Natural killer cell treated with Interleukin-12 subunit alpha and Interleukin-12 subunit beta and Interleukin-15 and Interleukin-18, amount 100 ng/mL, for 72 hours (primary cell): ENCODE measurements around the gene PDZD7. TPM values are rescaled to one million over a fixed set of nuclear protein-coding genes. Genes with fewer than 3 reads are reported as not detected.
"Not testable (repeated sequence)": the region's sequence is repeated elsewhere in the genome, so short reads cannot be mapped to it uniquely, and the experiment has no call there.

Source experiments
- ATAC-seq, 2 donors: fragments of 150-1000 bp; cut with Tn5 transposase in 1 of 2; sonication (Bioruptor Pico), chemical (Tn5 transposase) in 1 of 2; 2 replicates each; pipeline ENCODE4 v1.10.0; 2021
- DNase-seq: peaks from one replicate; pipeline ENCODE4 v3.0.0; 2022; ENCODE audit warnings: low spot score
- H3K27ac Mint-ChIP-seq, 2 donors: 1 replicate in 1 of 2; 2 replicates in 1 of 2; pipeline ENCODE4 v1.8.0; 2022; ENCODE audit warnings: mixed read lengths in 2 of 2, mild to moderate bottlenecking in 1 of 2, moderate library complexity in 1 of 2
- H3K27me3 Mint-ChIP-seq, 2 donors: 1 replicate in 1 of 2; 2 replicates in 1 of 2; pipeline ENCODE4 v1.8.0; 2022; ENCODE audit warnings: mixed read lengths in 2 of 2
- H3K36me3 Mint-ChIP-seq: one replicate; pipeline ENCODE4 v1.8.0; 2022; ENCODE audit warnings: mixed read lengths
- H3K4me1 Mint-ChIP-seq, 2 donors: 1 replicate in 1 of 2; 2 replicates in 1 of 2; pipeline ENCODE4 v1.8.0; 2022; ENCODE audit warnings: low read depth in 2 of 2, mixed read lengths in 2 of 2, mild to moderate bottlenecking in 1 of 2
- H3K4me3 Mint-ChIP-seq: one replicate; pipeline ENCODE4 v1.8.0; 2022; ENCODE audit warnings: mixed read lengths
- H3K9me3 Mint-ChIP-seq: 2 replicates; pipeline ENCODE4 v1.8.0; 2022; ENCODE audit warnings: mixed read lengths
- total RNA-seq, 2 donors: library from RNA; stranded (reverse); gene quantifications; one replicate each; pipeline ENCODE4 v1.2.3, GENCODE V29; 2022

Gene PDZD7
- total RNA-seq, 2 donors from 2014 or later = 0.17 to 0.62 TPM

DNA sequence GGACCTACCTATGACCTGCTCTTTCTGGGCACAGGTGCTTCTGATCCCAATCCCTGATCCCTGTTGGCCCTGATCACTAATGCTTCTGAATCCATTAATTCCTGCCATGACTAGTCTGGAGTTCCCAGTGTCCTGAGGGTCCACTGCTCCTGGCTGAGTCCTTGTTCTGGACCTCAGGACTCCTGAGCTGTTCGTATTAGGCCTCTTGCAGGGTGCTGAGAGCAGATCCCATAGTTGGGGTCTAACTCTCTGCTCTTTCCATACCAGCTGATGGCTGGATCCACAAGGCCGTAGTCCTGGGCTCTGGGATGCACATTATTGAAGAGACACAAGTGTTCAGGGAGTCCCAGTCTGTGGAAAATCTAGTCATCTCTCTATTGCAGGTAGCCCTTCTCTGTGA, 50.6 kb downstream of the PDZD7 start:
- Mint-ChIP-seq H3K4me1 (no peaks in the 10 kb centered on the region), H3K4me3 (no peak overlapping the region), H3K27me3 (no peaks in the 10 kb centered on the region), H3K27ac (no peak overlapping the region), H3K36me3 (no peaks in the 10 kb centered on the region), H3K9me3 (no peaks in the 10 kb centered on the region)
- no peak for DNase-seq
- no peak for ATAC-seq

DNA sequence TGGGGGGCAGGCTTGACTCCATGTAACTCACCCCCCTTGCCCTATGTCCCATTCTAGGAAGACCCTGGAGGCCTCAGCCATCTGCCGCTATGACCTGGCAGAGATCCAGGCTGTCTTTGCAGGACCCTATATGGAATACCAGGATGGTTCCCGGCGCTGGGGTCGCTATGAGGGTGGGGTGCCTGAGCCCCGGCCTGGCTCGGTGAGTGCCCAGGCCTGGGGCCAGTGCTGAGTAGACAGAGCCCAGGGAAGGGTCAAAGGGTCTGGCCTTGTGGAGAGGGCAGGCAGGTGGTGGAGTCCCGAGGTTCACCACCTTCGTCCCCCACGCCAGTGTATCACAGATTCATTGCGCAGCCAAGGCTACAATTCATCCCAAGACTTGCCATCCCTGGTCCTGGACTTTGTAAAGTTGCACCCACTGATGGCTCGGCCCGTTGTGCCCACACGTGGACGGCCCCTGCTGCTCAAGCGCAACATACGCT, 51.1 kb downstream of the PDZD7 start:
- Mint-ChIP-seq H3K27me3 (no peaks in the 10 kb centered on the region), H3K36me3 (no peaks in the 10 kb centered on the region), H3K27ac (no peak overlapping the region), H3K9me3 (no peaks in the 10 kb centered on the region), H3K4me1 (no peaks in the 10 kb centered on the region), H3K4me3 (no peak overlapping the region)
- DNase-seq (no peak), ATAC-seq (no peak)

GRCh38 chr10:100978901-100979195, 52.1 kb downstream of the PDZD7 start:
- no peak overlapping the region for H3K27ac Mint-ChIP-seq

DNA sequence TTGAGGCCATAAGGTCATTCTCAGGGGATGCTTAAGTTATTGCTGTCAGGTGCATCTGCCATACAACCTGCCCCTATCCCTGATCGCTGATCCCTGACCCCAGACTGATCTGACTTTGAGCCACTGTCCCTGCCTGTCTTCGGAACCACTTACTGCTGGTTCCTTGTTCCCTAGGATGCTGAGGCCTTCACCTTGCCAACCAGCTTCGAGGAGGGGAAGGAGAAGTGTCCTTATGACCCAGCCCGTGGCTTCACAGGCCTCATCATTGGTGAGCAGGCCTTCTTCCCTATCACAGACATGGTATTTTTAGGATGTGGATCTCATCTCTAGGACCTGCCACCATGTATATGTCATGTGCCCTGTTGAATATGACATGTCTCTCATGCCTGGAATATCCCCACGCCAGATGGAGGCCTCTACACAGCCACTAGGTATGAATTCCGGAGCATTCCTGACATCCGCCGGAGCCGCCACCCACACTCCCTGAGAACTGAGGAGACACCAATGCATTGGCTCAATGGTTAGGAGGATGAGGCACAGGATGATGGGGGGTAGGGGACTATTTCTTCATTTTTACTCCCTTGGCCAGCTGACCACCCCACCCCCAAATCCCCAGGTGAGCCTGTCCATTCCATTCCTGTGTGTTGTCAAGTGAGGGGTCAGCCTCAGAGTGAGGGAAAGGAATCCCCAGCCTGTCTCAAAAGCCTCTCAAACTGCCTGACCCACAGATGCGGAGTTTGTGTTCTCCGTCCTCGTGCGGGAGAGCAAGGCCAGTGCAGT, 52.6 kb downstream of the PDZD7 start:
- Mint-ChIP-seq H3K27me3 (no peaks in the 10 kb centered on the region), H3K36me3 (no peaks in the 10 kb centered on the region), H3K9me3 (no peaks in the 10 kb centered on the region), H3K27ac (no peak overlapping the region), H3K4me1 (no peaks in the 10 kb centered on the region), H3K4me3 (no peak overlapping the region)
- DNase-seq (no peak), ATAC-seq (no peak)

More at GRCh38 chr10:100978901-100979195, 52.1 kb downstream of the PDZD7 start:
- no peaks in the 10 kb centered on the region for H3K27me3 Mint-ChIP-seq
- H3K36me3 Mint-ChIP-seq = no peaks in the 10 kb centered on the region
- ATAC-seq (no peak), DNase-seq (no peak)
- no peaks in the 10 kb centered on the region for H3K9me3 Mint-ChIP-seq
- no peak overlapping the region for H3K4me3 Mint-ChIP-seq
- no peaks in the 10 kb centered on the region for H3K4me1 Mint-ChIP-seq

DNA sequence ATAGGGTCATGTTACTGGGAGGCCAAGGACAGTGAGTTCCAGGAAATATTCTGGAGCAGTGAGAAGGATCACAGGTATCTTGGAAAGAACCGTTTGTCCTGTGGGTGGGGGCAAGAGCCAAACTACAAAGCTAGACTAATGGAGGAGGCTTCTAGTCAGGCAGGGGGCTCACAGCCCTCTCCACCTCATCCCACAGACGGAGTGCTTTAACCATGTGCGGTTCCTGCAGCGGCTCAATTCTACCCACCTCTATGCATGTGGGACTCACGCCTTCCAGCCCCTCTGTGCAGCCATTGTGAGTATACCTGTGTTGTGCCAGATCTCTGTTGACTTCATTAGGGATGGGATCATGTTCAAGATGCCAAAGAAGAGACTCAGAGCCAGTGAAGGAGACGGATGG, 53.5 kb downstream of the PDZD7 start:
- no peak for DNase-seq

DNA sequence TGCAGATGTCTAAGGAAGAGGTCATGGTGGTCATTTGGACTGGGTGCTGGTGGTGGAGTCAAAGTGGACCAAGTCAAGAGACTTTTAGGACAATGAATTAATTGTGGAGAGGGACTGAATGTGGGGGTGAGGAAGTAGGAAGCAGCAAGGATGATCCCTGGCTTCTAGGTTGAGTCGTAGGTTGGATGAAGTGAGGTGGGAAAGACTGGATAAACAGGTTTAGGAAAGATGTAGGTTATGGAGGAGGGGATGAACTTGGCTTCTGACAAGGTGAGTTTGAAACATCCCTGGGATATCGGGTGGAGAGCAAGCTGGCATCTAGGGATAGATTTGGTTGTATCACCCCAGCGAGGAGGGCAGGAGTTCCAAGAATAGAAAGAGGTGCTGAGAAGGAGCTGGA, 54.0 kb downstream of the PDZD7 start:
- H3K36me3 Mint-ChIP-seq = no peaks in the 10 kb centered on the region
- ATAC-seq (no peak), DNase-seq (no peak)
- no peak overlapping the region for H3K4me3 Mint-ChIP-seq
- no peaks in the 10 kb centered on the region for H3K4me1 Mint-ChIP-seq
- H3K27me3 Mint-ChIP-seq = no peaks in the 10 kb centered on the region
- no peaks in the 10 kb centered on the region for H3K9me3 Mint-ChIP-seq
- H3K27ac Mint-ChIP-seq = no peak overlapping the region

More for the DNA sequence above, 53.5 kb downstream of the PDZD7 start:
- Mint-ChIP-seq H3K9me3 (no peaks in the 10 kb centered on the region), H3K4me3 (no peak overlapping the region), H3K27ac (no peak overlapping the region), H3K4me1 (no peaks in the 10 kb centered on the region), H3K36me3 (no peaks in the 10 kb centered on the region), H3K27me3 (no peaks in the 10 kb centered on the region)
- no peak for ATAC-seq

DNA sequence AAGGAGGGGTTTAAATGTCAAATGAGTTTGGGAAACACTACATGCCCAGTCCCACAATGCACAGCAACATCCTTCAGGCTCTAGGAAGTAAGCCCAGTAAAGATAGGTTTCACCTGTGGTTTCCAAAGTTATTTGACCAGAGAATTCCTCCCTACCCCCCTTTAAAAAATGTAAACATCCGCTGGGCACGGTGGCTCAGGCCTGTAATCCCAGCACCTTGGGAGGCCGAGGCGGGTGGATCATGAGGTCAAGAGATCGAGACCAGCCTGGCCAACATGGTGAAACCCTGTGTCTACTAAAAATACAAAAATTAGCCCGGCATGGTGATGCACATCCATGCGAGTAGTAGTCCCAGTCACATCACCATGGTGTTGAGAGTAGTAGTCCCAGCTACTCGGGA, 55.5 kb downstream of the PDZD7 start:
- ATAC-seq, H3K27ac Mint-ChIP-seq, H3K36me3 Mint-ChIP-seq, H3K4me3 Mint-ChIP-seq, DNase-seq, H3K9me3 Mint-ChIP-seq, H3K27me3 Mint-ChIP-seq, H3K4me1 Mint-ChIP-seq: not testable (repeated sequence)

GRCh38 chr10:100972904-100973535, 57.9 kb downstream of the PDZD7 start:
- Mint-ChIP-seq H3K4me1 (peaks cover 7 to 13% of the 10 kb centered on the region in 2 donors), H3K4me3 (no peak overlapping the region), H3K27ac (no peak overlapping the region), H3K36me3 (no peaks in the 10 kb centered on the region), H3K27me3 (no peaks in the 10 kb centered on the region), H3K9me3 (no peaks in the 10 kb centered on the region)
- no peak for ATAC-seq
- no peak for DNase-seq

GRCh38 chr10:100972115-100972903, 58.6 kb downstream of the PDZD7 start:
- Mint-ChIP-seq H3K4me1 (peaks cover 7 to 13% of the 10 kb centered on the region in 2 donors), H3K36me3 (no peaks in the 10 kb centered on the region), H3K9me3 (no peaks in the 10 kb centered on the region), H3K27ac (no peak overlapping the region), H3K27me3 (no peaks in the 10 kb centered on the region), H3K4me3 (no peak overlapping the region)
- DNase-seq = no peak
- no peak for ATAC-seq

- Mint-ChIP-seq H3K27me3 (no peaks in the 10 kb centered on the region), H3K4me1 (peaks cover 7 to 13% of the 10 kb centered on the region in 2 donors), H3K27ac (no peak overlapping the region), H3K4me3 (peak overlapping the region; percentile 39), H3K36me3 (no peaks in the 10 kb centered on the region), H3K9me3 (no peaks in the 10 kb centered on the region)
- ATAC-seq = no peak
- no peak for DNase-seq
Observed at GRCh38 chr10:100970914-100971811, 59.8 kb downstream of the PDZD7 start.

DNA sequence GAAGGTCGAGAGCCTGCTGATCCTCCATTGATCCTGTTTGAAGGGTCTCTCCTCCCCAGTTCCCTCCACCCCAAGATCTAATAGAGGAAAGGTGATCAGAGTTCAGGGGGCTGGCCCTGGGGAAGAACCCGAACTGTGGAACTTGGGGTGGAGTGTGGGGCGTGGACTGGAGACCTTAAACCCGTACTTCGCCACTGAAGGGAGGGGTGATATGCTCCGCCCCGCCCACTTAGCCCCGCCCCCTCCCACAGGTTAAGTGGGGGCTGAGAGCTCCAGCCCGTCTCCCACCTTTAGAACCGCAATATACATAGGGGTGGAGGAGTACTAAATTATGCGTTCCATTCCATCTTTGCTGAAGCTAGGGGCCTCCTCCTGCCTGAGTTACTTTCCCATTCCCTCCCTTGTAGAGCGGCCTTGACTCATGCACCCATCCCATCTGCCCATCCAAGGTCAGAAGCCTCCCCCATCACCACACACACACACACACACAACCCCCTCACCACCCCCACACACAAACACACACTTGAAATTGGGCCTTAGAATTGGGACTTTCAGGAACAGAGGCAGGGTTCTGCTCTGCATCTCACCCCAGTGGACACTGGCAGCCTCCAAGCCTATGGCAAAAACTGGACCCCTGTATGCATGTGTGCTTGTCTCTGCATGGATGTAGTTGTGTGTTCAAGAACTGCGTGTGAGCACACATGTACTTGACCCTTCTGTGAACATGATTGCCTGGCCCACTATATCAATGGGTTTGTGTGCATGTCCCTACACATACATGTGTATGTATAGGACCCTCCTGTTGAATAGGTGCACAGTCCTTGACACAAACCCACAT, 60.6 kb downstream of the PDZD7 start:
- Mint-ChIP-seq H3K9me3 (no peaks in the 10 kb centered on the region), H3K27me3 (no peaks in the 10 kb centered on the region), H3K4me1 (peaks cover 7 to 13% of the 10 kb centered on the region in 2 donors), H3K36me3 (no peaks in the 10 kb centered on the region), H3K27ac (no peak overlapping the region), H3K4me3 (peak overlapping the region; percentile 39)
- DNase-seq = no peak
- ATAC-seq = peak in 1 of 2 donors; percentile 33

GRCh38 chr10:100969187-100970075, 61.5 kb downstream of the PDZD7 start, which contains the start of gene SEMA4G:
TSS of gene SEMA4G (plus strand) at chr10:100969504. CDS start at chr10:100972913, 3,409 bp downstream.
- H3K9me3 Mint-ChIP-seq = no peaks in the 10 kb centered on the region
- H3K36me3 Mint-ChIP-seq = no peaks in the 10 kb centered on the region
- H3K27me3 Mint-ChIP-seq = no peaks in the 10 kb centered on the region
- H3K4me1 Mint-ChIP-seq = peaks cover 7 to 13% of the 10 kb centered on the region in 2 donors
- H3K27ac Mint-ChIP-seq = peak within 1 kb of the TSS in 1 of 2 donors; percentile 9
- no peak for DNase-seq
- ATAC-seq = peak; percentile 79 to 80
- H3K4me3 Mint-ChIP-seq = peak within 1 kb of the TSS; percentile 49
